K562 (cell line): Measurements from ENCODE around the gene SLC25A21. TPM values are rescaled to one million over a fixed set of nuclear protein-coding genes. Genes with fewer than 3 reads are reported as not detected.

Experiments
- BACH1 ChIP-seq: fragments of 200-800 bp; sonication (Bioruptor generic); IDR thresholded peaks from 2 replicates; pipeline ENCODE4 v1.6.1; 2016; ENCODE audit warnings: missing genetic modification characterization, missing compliant biosample characterization
- CEBPG ChIP-seq, 3 experiments: fragments of 200-800 bp in 1 of 3; sonication (Bioruptor generic) in 1 of 3; sonication (generic) in 1 of 3; formaldehyde crosslinking in 1 of 3; IDR thresholded peaks in 2 of 3; conservative IDR thresholded peaks in 1 of 3; 2 replicates each; pipeline versions ENCODE4 v1.6.1 to v1.8.0; 2016 to 2022; ENCODE audit warnings: missing compliant biosample characterization in 2 of 3, missing genetic modification characterization in 2 of 3, mild to moderate bottlenecking in 1 of 3, missing genetic modification reagents in 1 of 3
- GABPB1 ChIP-seq: sonication (generic); formaldehyde crosslinking; IDR thresholded peaks from 2 replicates; pipeline ENCODE4 v1.8.0; 2022; ENCODE audit warnings: mild to moderate bottlenecking, missing genetic modification reagents
- MTA3 ChIP-seq: fragments of 450-650 bp; formaldehyde crosslinking; IDR thresholded peaks from 2 replicates; pipeline ENCODE4 v1.6.1; 2017; ENCODE audit warnings: mild to moderate bottlenecking, borderline replicate concordance
- MYC ChIP-seq, 2 experiments: fragments of 250-450 bp in 1 of 2; sonication (Bioruptor Pico) in 1 of 2; IDR thresholded peaks; 2 replicates each; pipeline versions ENCODE4 v1.5.1 to v1.6.1; 2012 to 2021; ENCODE audit warnings: low read depth in 2 of 2, borderline replicate concordance in 1 of 2, improper control_type of control experiment in 1 of 2, low read length in 1 of 2, mild to moderate bottlenecking in 1 of 2, moderate library complexity in 1 of 2
- RB1 ChIP-seq: fragments of 450-650 bp; IDR thresholded peaks from 2 replicates; pipeline ENCODE4 v1.6.1; 2017; ENCODE audit warnings: low read depth, mild to moderate bottlenecking
- RUNX1 ChIP-seq: sonication (generic); IDR thresholded peaks from 2 replicates; pipeline ENCODE4 v1.6.1; 2016; ENCODE audit warnings: antibody characterized with exemption, low read depth
- SIN3B ChIP-seq: fragments of 450-650 bp; IDR thresholded peaks from 2 replicates; pipeline ENCODE4 v1.6.1; 2017; ENCODE audit warnings: low read depth, mild to moderate bottlenecking, moderate library complexity
- SMARCA4 ChIP-seq: fragments of 450-650 bp; IDR thresholded peaks from 2 replicates; pipeline ENCODE4 v1.6.1; 2016
- WHSC1 ChIP-seq: IDR thresholded peaks from one replicate; pipeline ENCODE4 v1.6.1; 2012; ENCODE audit warnings: low read length, control low read depth, inconsistent platforms
- ZNF3 ChIP-seq: fragments of 250-450 bp; sonication (Bioruptor Pico); IDR thresholded peaks from 2 replicates; pipeline ENCODE4 v1.5.0; 2021; ENCODE audit warnings: mild to moderate bottlenecking, moderate library complexity
- ZNF445 ChIP-seq: fragments of 250-450 bp; sonication (Bioruptor Pico); IDR thresholded peaks from 2 replicates; pipeline ENCODE4 v1.4.0; 2020; ENCODE audit warnings: low read depth, mild to moderate bottlenecking, moderate library complexity
- polyA plus RNA-seq, 8 experiments: library from polyadenylated mRNA; depleted of rRNA in 4 of 8; stranded (reverse) in 5 of 8; unstranded in 3 of 8; fragments of >200 nt; fragmentation: Nextera tagmentation in 2 of 8; fragmentation: Illumina TruSeq in 1 of 8; extraction: Ambion mirVana in 2 of 8; extraction: Trizol in 1 of 8; gene quantifications; 2 replicates each; pipeline versions ENCODE4 v1.2.1 to v1.2.3, GENCODE V29; 2011 to 2014; ENCODE audit warnings: inconsistent platforms in 1 of 8, missing spikeins in 1 of 8
- total RNA-seq, 7 experiments: library from RNA; depleted of rRNA in 6 of 7; stranded (reverse); fragments of >200 nt in 6 of 7; fragmentation: Illumina TruSeq in 2 of 7; extraction: Trizol in 2 of 7; gene quantifications; 2 replicates each; pipeline versions ENCODE4 v1.2.1 to v1.2.3, GENCODE V29; 2011 to 2021; ENCODE audit warnings: low replicate concordance in 1 of 7
- TF ChIP-seq, protein P1 (sequence below): fragments of 450-650 bp; IDR thresholded peaks from 2 replicates; pipeline ENCODE4 v1.6.1; 2016; ENCODE audit warnings: low read depth
- TF ChIP-seq, protein P2 (sequence below): fragments of 150-350 bp; IDR thresholded peaks from 2 replicates; pipeline ENCODE4 v1.6.1; 2014; ENCODE audit warnings: low read depth, mild to moderate bottlenecking, low read length, borderline replicate concordance
- TF ChIP-seq, protein P3 (sequence below), 2 experiments: fragments of 450-650 bp in 1 of 2; sonication (generic) in 1 of 2; formaldehyde crosslinking; conservative IDR thresholded peaks; 2 replicates each; pipeline versions ENCODE4 v1.4.0 to v1.8.1; 2020 to 2022; ENCODE audit warnings: mild to moderate bottlenecking in 1 of 2, missing genetic modification reagents in 1 of 2

Gene SLC25A21
- total and polyA plus RNA-seq, 9 of the 15 experiments (the other 6 are each of a cell fraction or from before 2014, with no cell fraction given): 15.2 to 46.7 (median 28.7) TPM

DNA sequence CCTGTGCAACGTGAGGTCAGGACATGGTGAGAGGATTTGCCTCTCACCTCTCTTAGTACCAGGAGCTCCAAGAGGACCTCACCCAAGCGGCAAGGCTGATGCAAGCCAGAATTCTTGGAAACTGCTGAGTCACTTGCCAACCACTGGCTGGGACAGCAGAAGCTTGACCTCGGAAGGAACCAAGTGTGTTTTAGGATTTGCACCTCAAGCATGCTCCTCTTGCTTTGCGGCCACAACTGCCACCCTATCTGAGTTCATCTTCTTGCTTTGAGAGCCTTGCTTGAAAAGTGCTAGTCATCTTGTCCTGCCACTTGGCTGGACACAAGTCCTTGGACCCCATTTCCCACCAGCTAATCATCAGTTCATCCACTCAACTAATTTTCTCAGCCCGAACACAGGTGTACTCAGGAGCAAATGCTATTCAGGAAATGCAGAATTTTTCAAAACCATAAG lies 195.8 kb downstream of the SLC25A21 start (continued):
- TF ChIP-seq, protein P1, sequence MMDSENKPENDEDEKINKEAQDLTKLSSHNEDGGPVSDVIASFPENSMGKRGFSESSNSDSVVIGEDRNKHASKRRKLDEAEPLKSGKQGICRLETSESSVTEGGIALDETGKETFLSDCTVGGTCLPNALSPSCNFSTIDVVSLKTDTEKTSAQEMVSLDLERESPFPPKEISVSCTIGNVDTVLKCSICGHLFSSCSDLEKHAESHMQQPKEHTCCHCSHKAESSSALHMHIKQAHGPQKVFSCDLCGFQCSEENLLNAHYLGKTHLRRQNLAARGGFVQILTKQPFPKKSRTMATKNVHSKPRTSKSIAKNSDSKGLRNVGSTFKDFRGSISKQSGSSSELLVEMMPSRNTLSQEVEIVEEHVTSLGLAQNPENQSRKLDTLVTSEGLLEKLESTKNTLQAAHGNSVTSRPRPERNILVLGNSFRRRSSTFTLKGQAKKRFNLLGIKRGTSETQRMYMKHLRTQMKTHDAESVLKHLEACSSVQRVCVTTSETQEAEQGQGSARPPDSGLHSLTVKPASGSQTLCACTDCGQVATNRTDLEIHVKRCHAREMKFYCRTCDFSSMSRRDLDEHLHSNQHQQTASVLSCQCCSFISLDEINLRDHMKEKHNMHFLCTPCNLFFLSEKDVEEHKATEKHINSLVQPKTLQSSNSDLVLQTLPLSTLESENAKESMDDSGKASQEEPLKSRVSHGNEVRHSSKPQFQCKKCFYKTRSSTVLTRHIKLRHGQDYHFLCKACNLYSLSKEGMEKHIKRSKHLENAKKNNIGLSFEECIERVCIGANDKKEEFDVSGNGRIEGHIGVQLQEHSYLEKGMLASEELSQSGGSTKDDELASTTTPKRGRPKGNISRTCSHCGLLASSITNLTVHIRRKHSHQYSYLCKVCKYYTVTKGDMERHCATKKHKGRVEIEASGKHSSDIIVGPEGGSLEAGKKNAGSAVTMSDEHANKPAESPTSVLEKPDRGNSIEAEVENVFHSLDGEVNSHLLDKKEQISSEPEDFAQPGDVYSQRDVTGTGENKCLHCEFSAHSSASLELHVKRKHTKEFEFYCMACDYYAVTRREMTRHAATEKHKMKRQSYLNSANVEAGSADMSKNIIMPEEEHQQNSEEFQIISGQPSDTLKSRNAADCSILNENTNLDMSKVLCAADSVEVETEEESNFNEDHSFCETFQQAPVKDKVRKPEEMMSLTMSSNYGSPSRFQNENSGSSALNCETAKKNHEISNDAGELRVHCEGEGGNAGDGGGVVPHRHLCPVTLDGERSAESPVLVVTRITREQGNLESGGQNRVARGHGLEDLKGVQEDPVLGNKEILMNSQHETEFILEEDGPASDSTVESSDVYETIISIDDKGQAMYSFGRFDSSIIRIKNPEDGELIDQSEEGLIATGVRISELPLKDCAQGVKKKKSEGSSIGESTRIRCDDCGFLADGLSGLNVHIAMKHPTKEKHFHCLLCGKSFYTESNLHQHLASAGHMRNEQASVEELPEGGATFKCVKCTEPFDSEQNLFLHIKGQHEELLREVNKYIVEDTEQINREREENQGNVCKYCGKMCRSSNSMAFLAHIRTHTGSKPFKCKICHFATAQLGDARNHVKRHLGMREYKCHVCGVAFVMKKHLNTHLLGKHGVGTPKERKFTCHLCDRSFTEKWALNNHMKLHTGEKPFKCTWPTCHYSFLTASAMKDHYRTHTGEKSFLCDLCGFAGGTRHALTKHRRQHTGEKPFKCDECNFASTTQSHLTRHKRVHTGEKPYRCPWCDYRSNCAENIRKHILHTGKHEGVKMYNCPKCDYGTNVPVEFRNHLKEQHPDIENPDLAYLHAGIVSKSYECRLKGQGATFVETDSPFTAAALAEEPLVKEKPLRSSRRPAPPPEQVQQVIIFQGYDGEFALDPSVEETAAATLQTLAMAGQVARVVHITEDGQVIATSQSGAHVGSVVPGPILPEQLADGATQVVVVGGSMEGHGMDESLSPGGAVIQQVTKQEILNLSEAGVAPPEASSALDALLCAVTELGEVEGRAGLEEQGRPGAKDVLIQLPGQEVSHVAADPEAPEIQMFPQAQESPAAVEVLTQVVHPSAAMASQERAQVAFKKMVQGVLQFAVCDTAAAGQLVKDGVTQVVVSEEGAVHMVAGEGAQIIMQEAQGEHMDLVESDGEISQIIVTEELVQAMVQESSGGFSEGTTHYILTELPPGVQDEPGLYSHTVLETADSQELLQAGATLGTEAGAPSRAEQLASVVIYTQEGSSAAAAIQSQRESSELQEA: no peak
- TF ChIP-seq ZNF3 (no peak), CEBPG (CRISPR knock-in tag; IDR thresholded peaks at IDR 0.05) (peak; percentile 95), CEBPG (tag; conservative IDR thresholded peaks at IDR 0.05 in 1 of 2, IDR thresholded peaks at IDR 0.05 in 1 of 2) (peak; percentile 60 to 86), MTA3 (peak; percentile 70; the same call in 1 of the 2 replicates), RB1 (no peak), SIN3B (no peak), SMARCA4 (peak; percentile 87), MYC (IDR thresholded peaks at IDR 0.05; ENCODE audit: low read depth, low read length) (peak; percentile 77), MYC (CRISPR knock-in tag; IDR thresholded peaks at IDR 0.05; ENCODE audit: borderline replicate concordance, low read depth) (no peak), BACH1 (tag) (peak; percentile 95), RUNX1 (no peak), GABPB1 (CRISPR knock-in tag) (no peak), WHSC1 (no peak), ZNF445 (CRISPR knock-in tag) (no peak)
- TF ChIP-seq, protein P2, sequence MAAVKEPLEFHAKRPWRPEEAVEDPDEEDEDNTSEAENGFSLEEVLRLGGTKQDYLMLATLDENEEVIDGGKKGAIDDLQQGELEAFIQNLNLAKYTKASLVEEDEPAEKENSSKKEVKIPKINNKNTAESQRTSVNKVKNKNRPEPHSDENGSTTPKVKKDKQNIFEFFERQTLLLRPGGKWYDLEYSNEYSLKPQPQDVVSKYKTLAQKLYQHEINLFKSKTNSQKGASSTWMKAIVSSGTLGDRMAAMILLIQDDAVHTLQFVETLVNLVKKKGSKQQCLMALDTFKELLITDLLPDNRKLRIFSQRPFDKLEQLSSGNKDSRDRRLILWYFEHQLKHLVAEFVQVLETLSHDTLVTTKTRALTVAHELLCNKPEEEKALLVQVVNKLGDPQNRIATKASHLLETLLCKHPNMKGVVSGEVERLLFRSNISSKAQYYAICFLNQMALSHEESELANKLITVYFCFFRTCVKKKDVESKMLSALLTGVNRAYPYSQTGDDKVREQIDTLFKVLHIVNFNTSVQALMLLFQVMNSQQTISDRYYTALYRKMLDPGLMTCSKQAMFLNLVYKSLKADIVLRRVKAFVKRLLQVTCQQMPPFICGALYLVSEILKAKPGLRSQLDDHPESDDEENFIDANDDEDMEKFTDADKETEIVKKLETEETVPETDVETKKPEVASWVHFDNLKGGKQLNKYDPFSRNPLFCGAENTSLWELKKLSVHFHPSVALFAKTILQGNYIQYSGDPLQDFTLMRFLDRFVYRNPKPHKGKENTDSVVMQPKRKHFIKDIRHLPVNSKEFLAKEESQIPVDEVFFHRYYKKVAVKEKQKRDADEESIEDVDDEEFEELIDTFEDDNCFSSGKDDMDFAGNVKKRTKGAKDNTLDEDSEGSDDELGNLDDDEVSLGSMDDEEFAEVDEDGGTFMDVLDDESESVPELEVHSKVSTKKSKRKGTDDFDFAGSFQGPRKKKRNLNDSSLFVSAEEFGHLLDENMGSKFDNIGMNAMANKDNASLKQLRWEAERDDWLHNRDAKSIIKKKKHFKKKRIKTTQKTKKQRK: no peak
- TF ChIP-seq, protein P3, sequence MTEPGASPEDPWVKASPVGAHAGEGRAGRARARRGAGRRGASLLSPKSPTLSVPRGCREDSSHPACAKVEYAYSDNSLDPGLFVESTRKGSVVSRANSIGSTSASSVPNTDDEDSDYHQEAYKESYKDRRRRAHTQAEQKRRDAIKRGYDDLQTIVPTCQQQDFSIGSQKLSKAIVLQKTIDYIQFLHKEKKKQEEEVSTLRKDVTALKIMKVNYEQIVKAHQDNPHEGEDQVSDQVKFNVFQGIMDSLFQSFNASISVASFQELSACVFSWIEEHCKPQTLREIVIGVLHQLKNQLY (CRISPR knock-in tag; conservative IDR thresholded peaks at IDR 0.05): no peak
